ENCODE measurements around the gene RPS19BP1. TPM values are rescaled to one million over a fixed set of nuclear protein-coding genes. Genes with fewer than 3 reads are reported as not detected.

The RPS19BP1 gene
- total and polyA plus RNA-seq, 2 of the 8 experiments (the other 6 are each of a cell fraction or from before 2014, with no cell fraction given) = 77.9 to 97.9 TPM

DNA sequence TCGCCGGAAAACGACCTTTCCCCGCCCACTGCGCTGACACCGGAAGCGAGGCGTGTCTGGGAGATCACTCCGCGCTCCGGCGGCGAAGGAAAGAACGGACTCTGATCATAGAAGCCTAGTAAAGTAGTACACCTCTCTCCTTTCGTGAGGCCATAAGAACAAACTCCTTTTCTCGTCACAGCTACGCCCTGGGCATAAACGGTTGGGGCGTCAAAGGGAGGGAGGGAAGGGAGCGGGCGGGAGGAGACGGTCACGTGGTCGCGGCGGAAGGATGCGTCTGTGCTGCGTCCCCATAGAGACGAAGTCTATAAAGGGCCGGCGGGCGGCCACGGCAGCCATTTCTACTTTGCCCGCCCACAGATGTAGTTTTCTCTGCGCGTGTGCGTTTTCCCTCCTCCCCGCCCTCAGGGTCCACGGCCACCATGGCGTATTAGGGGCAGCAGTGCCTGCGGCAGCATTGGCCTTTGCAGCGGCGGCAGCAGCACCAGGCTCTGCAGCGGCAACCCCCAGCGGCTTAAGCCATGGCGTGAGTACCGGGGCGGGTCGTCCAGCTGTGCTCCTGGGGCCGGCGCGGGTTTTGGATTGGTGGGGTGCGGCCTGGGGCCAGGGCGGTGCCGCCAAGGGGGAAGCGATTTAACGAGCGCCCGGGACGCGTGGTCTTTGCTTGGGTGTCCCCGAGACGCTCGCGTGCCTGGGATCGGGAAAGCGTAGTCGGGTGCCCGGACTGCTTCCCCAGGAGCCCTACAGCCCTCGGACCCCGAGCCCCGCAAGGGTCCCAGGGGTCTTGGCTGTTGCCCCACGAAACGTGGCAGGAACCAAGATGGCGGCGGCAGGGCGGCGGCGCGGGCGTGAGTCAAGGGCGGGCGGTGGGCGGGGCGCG lies 12.1 kb downstream of the RPS19BP1 start, which contains the start of gene ATF4:
TSS of gene ATF4 (plus strand) at position 337 of the 880 bp plus-strand sequence. CDS start 884 bp downstream, outside the sequence.
- H2BK5ac ChIP-seq (ENCODE audit: low read depth, low read length) = peak within 1 kb of the TSS; percentile 100
- POLR2A ChIA-PET (ENCODE audit: partially characterized antibody) = interaction anchor here (0.5 to 6.6 kb wide), 59 partner anchors 9 to 773 kb away, joined by 3 to 83 read pairs (median 4); partner anchors contain the start of genes CBX7, MIEF1, RPL3 and RPS19BP1
- peaks cover 12% of the 10 kb centered on the region for H3K23me2 ChIP-seq (ENCODE audit: low read depth, low read length)
- peak within 1 kb of the TSS; percentile 87 to 96 for H3K4me2 ChIP-seq (ENCODE audit: insufficient read depth in 1 of 2, low read depth in 2 of 2, low read length in 2 of 2)
- peak within 1 kb of the TSS; percentile 99 for H3K18ac ChIP-seq (ENCODE audit: extremely low read depth, low read length)
- peaks cover 5 to 29% of the 10 kb centered on the region in 2 experiments; a peak in 3 of 4 replicates for H3K79me2 ChIP-seq (ENCODE audit: control insufficient read depth in 1 of 2, insufficient read depth in 2 of 2, low read length in 2 of 2)
- peak within 1 kb of the TSS; percentile 96 for H3K4ac ChIP-seq (replicated peaks; ENCODE audit: insufficient read length, low read depth, low read length)
- H4K20me1 ChIP-seq (replicated peaks in 1 of 2; ENCODE audit: control insufficient read depth in 1 of 2, insufficient read depth in 2 of 2, low read length in 2 of 2) = peaks cover 35 to 38% of the 10 kb centered on the region in 2 experiments
- H4K5ac ChIP-seq (ENCODE audit: insufficient read length, low read depth, low read length) = peak within 1 kb of the TSS; percentile 100
- peak within 1 kb of the TSS; percentile 99 for H3K27ac ChIP-seq (ENCODE audit: low read depth, low read length)
- H3K79me1 ChIP-seq (ENCODE audit: low read depth, low read length) = peaks cover 4% of the 10 kb centered on the region; the same call in 1 of the 2 replicates
- peaks cover 23 to 45% (median 38%) of the 10 kb centered on the region in 4 experiments for H3K36me3 ChIP-seq (ENCODE audit: control insufficient read depth in 2 of 4, insufficient read depth in 4 of 4, low read length in 3 of 4)
- peak within 1 kb of the TSS; percentile 99 for H3K56ac ChIP-seq (replicated peaks; ENCODE audit: insufficient read length, low read depth, low read length)
- H2AFZ ChIP-seq (ENCODE audit: low read length) = peak within 1 kb of the TSS; percentile 89
- CTCF ChIA-PET (ENCODE audit: partially characterized antibody) = interaction anchor here (0.7 to 21.9 kb wide), 9 partner anchors 8 to 211 kb away, joined by 3 to 361 read pairs (median 3); partner anchors contain the start of gene MIEF1
- peak within 1 kb of the TSS; percentile 93 to 99 (median 95) for H3K4me3 ChIP-seq (ENCODE audit: extremely low read depth in 1 of 4, insufficient read depth in 2 of 4, low read depth in 3 of 4, low read length in 4 of 4)
- H4K8ac ChIP-seq (ENCODE audit: extremely low read depth, insufficient read depth, low read length) = peak within 1 kb of the TSS; percentile 100
- H3K23ac ChIP-seq (ENCODE audit: insufficient read length) = no peak within 1 kb of the TSS
- peak within 1 kb of the TSS; percentile 98 to 99 (median 98) for H3K9ac ChIP-seq (replicated peaks in 1 of 4; ENCODE audit: extremely low read depth in 1 of 4, low read depth in 3 of 4, low read length in 3 of 4)
- peak within 1 kb of the TSS; percentile 92 for H2AK5ac ChIP-seq (ENCODE audit: low read depth, low read length)
- FAIRE-seq (no peak), DNase-seq (ENCODE audit: low read depth in 1 of 2, low spot score in 2 of 2) (peak in 1 of 2 experiments; percentile 93)
- H3K9me3 ChIP-seq (ENCODE audit: insufficient read depth in 2 of 2, low read depth in 1 of 2, low read length in 1 of 2) = no peaks in the 10 kb centered on the region
- H3K4me1 ChIP-seq (replicated peaks in 1 of 4; ENCODE audit: control insufficient read depth in 3 of 4, insufficient read depth in 4 of 4, low read length in 3 of 4) = peaks cover 0 to 12% (median 5%) of the 10 kb centered on the region in 4 experiments; a peak in 4 of 7 replicates
- no peak within 1 kb of the TSS for H2BK20ac ChIP-seq (ENCODE audit: low read length)
- peak within 1 kb of the TSS; percentile 98 for H2BK120ac ChIP-seq (replicated peaks; ENCODE audit: low read depth, low read length)
- WGBS, 2 experiments (ENCODE audit: extremely low coverage in 1 of 2, insufficient coverage in 1 of 2, insufficient read length in 1 of 2, insufficient replicate concordance in 2 of 2, low coverage in 1 of 2, low lambda C conversion rate in 2 of 2, missing lambda C conversion rate in 1 of 2) = 2% methylated on average over 48 of the region's 86 CpGs; no CpG with 5 or more reads in 1 of the 2 experiments
- H3K27me3 ChIP-seq (replicated peaks in 1 of 4; ENCODE audit: control insufficient read depth in 3 of 4, extremely low read depth in 1 of 4, insufficient read depth in 3 of 4, low read length in 3 of 4) = peaks cover 0 to 6% (median 2%) of the 10 kb centered on the region in 4 experiments; a peak in 3 of 7 replicates
- peak within 1 kb of the TSS; percentile 100 for H4K91ac ChIP-seq (replicated peaks; ENCODE audit: insufficient read length, low read length)
- H2BK15ac ChIP-seq (ENCODE audit: low read length) = no peak within 1 kb of the TSS; the same call in 1 of the 2 replicates
- H3K14ac ChIP-seq (ENCODE audit: insufficient read length) = peak within 1 kb of the TSS; percentile 100
- peak within 1 kb of the TSS; percentile 99 for H2BK12ac ChIP-seq (ENCODE audit: low read depth, low read length)
- TF ChIP-seq RAD21 (IDR thresholded peaks at IDR 0.05 in 1 of 2, conservative IDR thresholded peaks at IDR 0.05 in 1 of 2; ENCODE audit: low read depth in 2 of 2, low read length in 2 of 2) = no peak
- TF ChIP-seq, protein P1, sequence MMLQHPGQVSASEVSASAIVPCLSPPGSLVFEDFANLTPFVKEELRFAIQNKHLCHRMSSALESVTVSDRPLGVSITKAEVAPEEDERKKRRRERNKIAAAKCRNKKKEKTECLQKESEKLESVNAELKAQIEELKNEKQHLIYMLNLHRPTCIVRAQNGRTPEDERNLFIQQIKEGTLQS (IDR thresholded peaks at IDR 0.05; ENCODE audit: insufficient read depth, low read depth, low read length) = peak; percentile 86
- no peak for TF ChIP-seq JUND (IDR thresholded peaks at IDR 0.05; ENCODE audit: low read length)
- TF ChIP-seq, protein P2, sequence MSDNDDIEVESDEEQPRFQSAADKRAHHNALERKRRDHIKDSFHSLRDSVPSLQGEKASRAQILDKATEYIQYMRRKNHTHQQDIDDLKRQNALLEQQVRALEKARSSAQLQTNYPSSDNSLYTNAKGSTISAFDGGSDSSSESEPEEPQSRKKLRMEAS (IDR thresholded peaks at IDR 0.05) = peak; percentile 94
- peak; percentile 99 for TF ChIP-seq PHF8 (conservative IDR thresholded peaks at IDR 0.05; ENCODE audit: low read depth, low read length)
- peak; percentile 80; the same call in 1 of the 2 replicates for TF ChIP-seq CHD1 (IDR thresholded peaks at IDR 0.05; ENCODE audit: low read depth, low read length)
- no peak for TF ChIP-seq CEBPB (IDR thresholded peaks at IDR 0.05; ENCODE audit: low read depth, low read length)
- peak; percentile 40; the same call in 1 of the 2 replicates for TF ChIP-seq EGR1 (IDR thresholded peaks at IDR 0.05; ENCODE audit: borderline replicate concordance, low read depth, low read length)
- peak; percentile 98 for TF ChIP-seq KDM4A (IDR thresholded peaks at IDR 0.05; ENCODE audit: low read depth, low read length, severe bottlenecking)
